ENCODE results near the gene MCC. TPM values are rescaled to one million over a fixed set of nuclear protein-coding genes. Genes with fewer than 3 reads are reported as not detected.

The MCC gene
- total RNA-seq, 1 donor from 2014 or later, result 2.5 TPM

DNA sequence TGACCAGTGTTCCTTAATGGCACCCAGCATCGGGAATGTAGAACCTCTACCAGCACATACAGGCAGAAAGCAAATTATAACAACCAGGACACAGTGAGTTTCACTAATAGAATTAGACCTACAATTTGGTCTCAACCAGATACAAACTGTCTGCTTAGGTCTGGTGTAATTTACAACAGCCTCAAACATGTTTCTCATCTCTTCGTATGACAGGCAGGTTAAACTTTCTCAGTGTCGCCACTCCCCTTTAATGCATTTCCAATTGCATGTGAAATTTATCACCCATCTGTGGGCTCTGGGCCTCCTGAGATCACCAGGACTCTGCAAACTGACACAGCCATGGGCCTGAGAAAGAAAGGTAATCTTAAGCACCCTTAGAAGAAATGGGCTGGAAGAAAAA lies 293.0 kb downstream of the MCC start:
- TF ChIP-seq, protein P1, sequence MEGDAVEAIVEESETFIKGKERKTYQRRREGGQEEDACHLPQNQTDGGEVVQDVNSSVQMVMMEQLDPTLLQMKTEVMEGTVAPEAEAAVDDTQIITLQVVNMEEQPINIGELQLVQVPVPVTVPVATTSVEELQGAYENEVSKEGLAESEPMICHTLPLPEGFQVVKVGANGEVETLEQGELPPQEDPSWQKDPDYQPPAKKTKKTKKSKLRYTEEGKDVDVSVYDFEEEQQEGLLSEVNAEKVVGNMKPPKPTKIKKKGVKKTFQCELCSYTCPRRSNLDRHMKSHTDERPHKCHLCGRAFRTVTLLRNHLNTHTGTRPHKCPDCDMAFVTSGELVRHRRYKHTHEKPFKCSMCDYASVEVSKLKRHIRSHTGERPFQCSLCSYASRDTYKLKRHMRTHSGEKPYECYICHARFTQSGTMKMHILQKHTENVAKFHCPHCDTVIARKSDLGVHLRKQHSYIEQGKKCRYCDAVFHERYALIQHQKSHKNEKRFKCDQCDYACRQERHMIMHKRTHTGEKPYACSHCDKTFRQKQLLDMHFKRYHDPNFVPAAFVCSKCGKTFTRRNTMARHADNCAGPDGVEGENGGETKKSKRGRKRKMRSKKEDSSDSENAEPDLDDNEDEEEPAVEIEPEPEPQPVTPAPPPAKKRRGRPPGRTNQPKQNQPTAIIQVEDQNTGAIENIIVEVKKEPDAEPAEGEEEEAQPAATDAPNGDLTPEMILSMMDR (IDR thresholded peaks at IDR 0.05), result no peak
- no peak for TF ChIP-seq EZH2 (IDR thresholded peaks at IDR 0.05)
- TF ChIP-seq EZH2phosphoT487 (IDR thresholded peaks at IDR 0.05), result no peak

DNA sequence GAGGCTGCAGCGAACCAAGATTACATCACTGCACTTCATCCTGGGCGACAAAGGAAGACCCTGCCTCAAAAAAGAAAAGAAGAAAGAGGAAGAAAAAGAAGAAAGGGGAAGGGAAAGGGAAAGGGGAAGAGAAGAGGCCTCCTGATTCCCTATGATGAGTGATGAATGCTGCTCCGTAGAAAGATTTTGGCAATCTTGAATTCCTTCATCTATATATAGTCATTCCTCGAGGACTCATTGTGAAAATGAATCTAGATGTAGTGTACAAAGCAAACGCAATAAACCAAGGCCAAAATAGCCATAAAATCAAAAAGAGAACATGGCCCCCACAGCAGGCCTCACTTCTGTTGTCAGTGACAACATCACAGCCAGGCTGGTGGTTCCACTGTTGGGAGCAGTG lies 293.7 kb downstream of the MCC start:
- Histone ChIP-seq H3K4me2 (no peak overlapping the region), H2AFZ (replicated peaks) (no peak overlapping the region), H3K79me2 (ENCODE audit: low read depth) (no peaks in the 10 kb centered on the region), H3K9ac (no peak overlapping the region), H4K20me1 (ENCODE audit: low read depth) (peaks cover 5% of the 10 kb centered on the region), H3F3A (ENCODE audit: low read depth) (no peaks in the 10 kb centered on the region), H3K27me3 (no peaks in the 10 kb centered on the region), H3K36me3 (no peaks in the 10 kb centered on the region), H3K27ac (no peak overlapping the region), H3K9me3 (ENCODE audit: low read depth) (no peaks in the 10 kb centered on the region), H3K4me3 (no peak overlapping the region), H3K4me1 (peaks cover 5% of the 10 kb centered on the region)
- TF ChIP-seq, protein P1 (IDR thresholded peaks at IDR 0.05), result no peak
- peaks cover 11% of the 10 kb centered on the region for H3K4me1 Mint-ChIP-seq
- H3K4me3 Mint-ChIP-seq, result no peak overlapping the region
- H3K27me3 Mint-ChIP-seq (ENCODE audit: insufficient read depth, low read depth), result peaks cover 4% of the 10 kb centered on the region
- DNase-seq (ENCODE audit: low spot score), result no peak
- no peak overlapping the region for H3K27ac Mint-ChIP-seq
- peaks cover 7% of the 10 kb centered on the region for H3K36me3 Mint-ChIP-seq
- peaks cover 17% of the 10 kb centered on the region for H3K9me3 Mint-ChIP-seq

More for the DNA sequence above, 293.0 kb downstream of the MCC start:
- H3K4me1 Mint-ChIP-seq, result peaks cover 17% of the 10 kb centered on the region
- Histone ChIP-seq H3K27ac (no peak overlapping the region), H3F3A (ENCODE audit: low read depth) (no peaks in the 10 kb centered on the region), H3K27me3 (peaks cover 6% of the 10 kb centered on the region), H2AFZ (replicated peaks) (no peak overlapping the region), H3K4me1 (peaks cover 7% of the 10 kb centered on the region), H3K4me2 (no peak overlapping the region), H4K20me1 (ENCODE audit: low read depth) (peaks cover 8% of the 10 kb centered on the region), H3K79me2 (ENCODE audit: low read depth) (no peaks in the 10 kb centered on the region), H3K9me3 (ENCODE audit: low read depth) (no peaks in the 10 kb centered on the region), H3K9ac (no peak overlapping the region), H3K36me3 (no peaks in the 10 kb centered on the region), H3K4me3 (no peak overlapping the region)
- DNase-seq (ENCODE audit: low spot score), result no peak
- H3K4me3 Mint-ChIP-seq, result no peak overlapping the region
- peaks cover 4% of the 10 kb centered on the region for H3K27me3 Mint-ChIP-seq (ENCODE audit: insufficient read depth, low read depth)
- no peak overlapping the region for H3K27ac Mint-ChIP-seq
- peaks cover 17% of the 10 kb centered on the region for H3K9me3 Mint-ChIP-seq
- H3K36me3 Mint-ChIP-seq, result peaks cover 7% of the 10 kb centered on the region

DNA sequence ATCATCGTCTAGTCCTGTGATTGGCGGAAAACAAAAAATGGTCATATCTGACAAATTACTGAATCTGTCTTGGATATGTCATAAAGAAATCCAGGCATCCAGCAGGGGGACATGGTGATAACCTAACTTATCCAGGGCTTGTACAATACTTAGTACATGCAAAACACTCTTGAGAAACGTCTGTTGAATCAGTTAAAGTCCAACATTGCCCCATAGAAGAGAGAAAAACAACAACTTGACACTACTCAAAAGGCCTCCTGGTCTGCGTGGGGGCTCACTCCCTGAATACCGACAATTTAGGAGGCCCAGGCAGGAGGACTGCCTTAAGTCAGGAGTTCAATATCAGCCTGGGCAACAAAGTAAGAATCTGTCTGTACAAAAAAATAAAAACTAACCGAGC lies 294.1 kb downstream of the MCC start:
- no peak overlapping the region for H3K4me2 ChIP-seq
- Mint-ChIP-seq H3K27ac (no peak overlapping the region), H3K9me3 (peaks cover 17% of the 10 kb centered on the region), H3K27me3 (ENCODE audit: insufficient read depth, low read depth) (peaks cover 4% of the 10 kb centered on the region), H3K36me3 (peaks cover 7% of the 10 kb centered on the region), H3K4me1 (peaks cover 7% of the 10 kb centered on the region), H3K4me3 (no peak overlapping the region)
- H3K27me3 ChIP-seq, result no peaks in the 10 kb centered on the region
- no peaks in the 10 kb centered on the region for H3F3A ChIP-seq (ENCODE audit: low read depth)
- H2AFZ ChIP-seq (replicated peaks), result no peak overlapping the region
- no peak overlapping the region for H3K4me3 ChIP-seq
- H3K79me2 ChIP-seq (ENCODE audit: low read depth), result no peaks in the 10 kb centered on the region
- TF ChIP-seq EZH2 (IDR thresholded peaks at IDR 0.05) (no peak), EZH2phosphoT487 (IDR thresholded peaks at IDR 0.05) (no peak)
- TF ChIP-seq, protein P1 (IDR thresholded peaks at IDR 0.05), result no peak
- H3K9me3 ChIP-seq (ENCODE audit: low read depth), result no peaks in the 10 kb centered on the region
- DNase-seq (ENCODE audit: low spot score), result no peak
- H3K9ac ChIP-seq, result no peak overlapping the region
- no peak overlapping the region for H3K27ac ChIP-seq
- peaks cover under 1% of the 10 kb centered on the region for H4K20me1 ChIP-seq (ENCODE audit: low read depth)
- no peaks in the 10 kb centered on the region for H3K36me3 ChIP-seq
- H3K4me1 ChIP-seq, result peaks cover under 1% of the 10 kb centered on the region
